Mucosa of descending colon (tissue), 3 donors: ENCODE results near the gene ZNF8. TPM values are rescaled to one million over a fixed set of nuclear protein-coding genes. Genes with fewer than 3 reads are reported as not detected.
"Not testable (repeated sequence)": the region's sequence is repeated elsewhere in the genome, so short reads cannot be mapped to it uniquely, and the experiment has no call there.

ENCODE experiments used
- ATAC-seq: fragments of 200-7000 bp; cut with Tn5 transposase; one replicate; pipeline ENCODE4 v1.9.1; 2020; ENCODE audit warnings: mild to moderate bottlenecking, moderate library complexity
- DNase-seq, 3 donors: peaks; one replicate each; pipeline ENCODE4 v3.0.0-alpha.2; 2020
- H3K36me3 ChIP-seq: fragments of 200-600 bp; one replicate; pipeline ENCODE4 v1.8.0; 2021; ENCODE audit warnings: low read depth, mild to moderate bottlenecking
- H3K4me1 ChIP-seq: fragments of 200-600 bp; one replicate; pipeline ENCODE4 v1.8.0; 2021; ENCODE audit warnings: low read depth, mild to moderate bottlenecking
- H3K4me3 ChIP-seq: fragments of 200-600 bp; one replicate; pipeline ENCODE4 v1.8.0; 2021; ENCODE audit warnings: mild to moderate bottlenecking
- H3K9me3 ChIP-seq: fragments of 200-600 bp; one replicate; pipeline ENCODE4 v1.8.0; 2021; ENCODE audit warnings: mild to moderate bottlenecking
- CTCF ChIP-seq: fragments of 200-600 bp; IDR thresholded peaks from one replicate; pipeline ENCODE4 v1.8.0; 2022; ENCODE audit warnings: antibody characterized with exemption, mild to moderate bottlenecking
- intact Hi-C, 2 donors: fragments of 100-400 bp; cut with DNase I in 1 of 2; cut with micrococcal nuclease in 1 of 2; formaldehyde crosslinking; loops; one replicate each; pipeline versions ENCODE4 v1.11.0 to v1.11.1; 2022; cut with DNase I, micrococcal nuclease
- total RNA-seq, 3 donors: library from RNA; stranded (reverse); fragmentation: NEBNext Ultra II Directional in 2 of 3; extraction: Animal tissue kit (Norgen Biotek cat#: 25700) in 2 of 3; gene quantifications; one replicate each; pipeline versions ENCODE4 v1.2.1 to v1.2.4, GENCODE V29; 2021 to 2023
- donor health status: DM: no; HTN: no; CAD: no; lungs with moderate emphysema.
- donor health status: DM: no; HTN: no; CAD: no.
- donor health status: DM: no; HTN: yes; CAD: no.

ZNF8 gene
- total RNA-seq, 3 donors from 2014 or later: 3.6 to 7.9 (median 3.8) TPM

- TF ChIP-seq CTCF: no peak
- Histone ChIP-seq H3K4me3 (no peak overlapping the region), H3K36me3 (peaks cover 13% of the 10 kb centered on the region), H3K9me3 (peaks cover 100% of the 10 kb centered on the region), H3K4me1 (no peaks in the 10 kb centered on the region)
- intact Hi-C loops: no loop called here
- DNase-seq (no peak), ATAC-seq (no peak)
These were observed 26.6 kb upstream of the ZNF8 start for GRCh38 chr19:58252102-58252685.

- H3K4me1 ChIP-seq, intact Hi-C loops, ATAC-seq, H3K4me3 ChIP-seq, H3K36me3 ChIP-seq, DNase-seq: not testable (repeated sequence)
- H3K9me3 ChIP-seq: peaks cover 100% of the 10 kb centered on the region
These were observed 20.5 kb upstream of the ZNF8 start for GRCh38 chr19:58258259-58258658.

GRCh38 chr19:58261600-58261967 lies 17.2 kb upstream of the ZNF8 start:
- TF ChIP-seq CTCF: no peak
- Histone ChIP-seq H3K9me3 (peaks cover 100% of the 10 kb centered on the region), H3K4me3 (no peak overlapping the region), H3K36me3 (peaks cover 4% of the 10 kb centered on the region), H3K4me1 (no peaks in the 10 kb centered on the region)
- no peak for ATAC-seq
- DNase-seq: no peak
- intact Hi-C loops: no loop called here

GRCh38 chr19:58261968-58262921 lies 16.5 kb upstream of the ZNF8 start:
- no peak overlapping the region for H3K4me3 ChIP-seq
- intact Hi-C loops: no loop called here
- TF ChIP-seq CTCF: no peak
- H3K4me1 ChIP-seq: no peaks in the 10 kb centered on the region
- peaks cover 4% of the 10 kb centered on the region for H3K36me3 ChIP-seq
- DNase-seq (no peak), ATAC-seq (no peak)
- peaks cover 100% of the 10 kb centered on the region for H3K9me3 ChIP-seq

- Histone ChIP-seq H3K4me1 (no peaks in the 10 kb centered on the region), H3K4me3 (no peak overlapping the region), H3K9me3 (peaks cover 100% of the 10 kb centered on the region), H3K36me3 (peaks cover 4% of the 10 kb centered on the region)
- intact Hi-C loops: no loop called here
- TF ChIP-seq CTCF: no peak
- DNase-seq (no peak), ATAC-seq (no peak)
These were observed 15.8 kb upstream of the ZNF8 start for GRCh38 chr19:58262922-58263296.

- no peak for ATAC-seq
- intact Hi-C loops: no loop called here
- H3K36me3 ChIP-seq: peaks cover 4% of the 10 kb centered on the region
These were observed 13.7 kb upstream of the ZNF8 start for GRCh38 chr19:58265100-58265499.

More at GRCh38 chr19:58265100-58265499, 13.7 kb upstream of the ZNF8 start:
- Histone ChIP-seq H3K9me3 (peaks cover 100% of the 10 kb centered on the region), H3K4me1 (no peaks in the 10 kb centered on the region), H3K4me3 (no peak overlapping the region)
- no peak for DNase-seq
- TF ChIP-seq CTCF: no peak
